Measurements from ENCODE around the gene ROR2.
"Not testable (repeated sequence)": the region's sequence is repeated elsewhere in the genome, so short reads cannot be mapped to it uniquely, and the experiment has no call there.

ROR2 gene

GRCh38 chr9:91809581-91810285, 140.3 kb downstream of the ROR2 start:
- FAIRE-seq (no peak), DNase-seq (ENCODE audit: extremely low spot score, insufficient read length, low read depth) (no peak)

DNA sequence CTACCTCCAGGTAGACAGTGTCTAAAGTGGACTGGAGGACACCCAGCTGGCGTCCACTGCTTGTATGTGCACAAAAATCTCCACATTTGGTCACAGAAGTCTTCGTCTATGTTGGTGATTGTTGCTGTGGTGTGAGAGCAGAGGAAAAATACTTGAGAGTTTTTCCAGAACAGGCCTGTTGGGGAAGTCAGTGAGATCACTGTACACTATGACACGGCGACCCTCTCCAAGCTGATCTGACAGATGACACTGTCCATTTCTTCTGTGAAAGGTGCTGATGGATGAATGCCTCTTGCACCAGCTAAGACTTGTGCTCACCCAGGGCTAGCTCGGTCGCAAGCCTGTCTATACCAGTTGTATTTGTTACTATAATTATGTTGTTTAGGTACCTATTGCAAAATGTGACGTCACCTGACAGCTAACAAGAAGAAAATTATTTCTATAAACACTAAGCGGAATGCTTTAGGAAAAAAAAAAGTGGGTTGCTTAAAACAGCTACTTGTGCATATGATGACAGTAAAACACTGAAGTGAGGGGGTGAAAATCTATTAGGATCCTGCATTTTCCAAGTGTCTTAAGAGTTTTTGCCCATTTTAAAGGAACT, 142.3 kb downstream of the ROR2 start:
- no peak for FAIRE-seq
- no peak for DNase-seq (ENCODE audit: extremely low spot score, insufficient read length, low read depth)

DNA sequence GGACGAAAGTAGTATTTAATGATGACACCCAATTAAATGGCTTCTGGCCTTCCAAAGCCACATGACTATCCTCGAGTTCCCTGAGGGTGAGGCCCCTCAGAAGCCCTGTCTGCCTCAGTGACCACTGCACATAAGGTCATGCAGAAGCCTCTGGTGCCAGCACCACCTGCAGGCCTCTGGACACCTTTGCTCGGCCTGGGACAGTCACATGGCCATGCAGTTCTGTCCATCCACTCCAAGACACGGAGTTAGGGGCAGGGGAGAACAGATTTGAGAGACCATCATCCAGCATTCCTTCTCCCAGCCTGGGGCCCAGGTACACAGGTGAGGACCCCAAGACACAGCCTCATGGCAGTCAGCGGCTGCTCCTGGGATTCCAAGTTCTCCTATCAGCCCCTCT, 145.0 kb downstream of the ROR2 start:
- no peak for DNase-seq (ENCODE audit: extremely low spot score, insufficient read length, low read depth)
- no peak for FAIRE-seq

DNA sequence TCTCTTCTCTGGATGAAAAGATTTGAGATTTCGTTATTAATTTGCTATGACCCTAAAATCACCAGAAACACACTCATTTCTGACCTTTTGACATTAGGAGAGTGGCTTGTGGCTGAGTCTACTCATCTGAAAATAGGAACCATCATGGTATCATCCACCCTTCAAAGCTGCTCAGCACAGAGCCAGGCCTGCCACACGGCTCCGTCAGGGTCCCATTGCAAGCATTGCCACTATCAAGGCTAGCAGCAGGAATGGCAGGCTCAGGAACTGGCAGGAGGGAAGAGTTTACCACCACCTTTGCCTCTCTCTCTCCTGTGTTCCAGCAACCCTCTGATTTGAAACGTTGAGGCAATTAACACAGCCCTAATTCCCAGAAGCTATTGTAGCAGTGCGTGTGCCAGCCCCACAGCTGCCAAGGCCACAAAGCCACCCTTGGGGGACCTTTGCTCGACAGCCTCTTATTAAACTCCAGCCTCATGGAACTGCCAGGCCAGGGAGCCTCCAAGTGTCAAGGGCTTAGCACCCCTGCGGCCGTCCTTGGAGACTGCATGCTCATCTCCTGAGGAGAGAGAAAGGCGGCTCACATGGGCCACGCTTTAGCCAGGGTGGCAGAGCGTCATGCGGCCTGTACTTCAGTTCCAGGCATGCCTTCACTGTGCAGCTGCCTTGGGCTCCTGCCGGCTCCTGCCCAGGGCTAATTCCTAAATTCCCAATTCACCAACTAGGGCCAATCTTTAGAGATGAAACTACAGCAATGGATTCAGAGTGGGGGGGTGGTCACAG, 145.9 kb downstream of the ROR2 start:
- no peak for DNase-seq (ENCODE audit: extremely low spot score, insufficient read length, low read depth)
- no peak for FAIRE-seq

DNA sequence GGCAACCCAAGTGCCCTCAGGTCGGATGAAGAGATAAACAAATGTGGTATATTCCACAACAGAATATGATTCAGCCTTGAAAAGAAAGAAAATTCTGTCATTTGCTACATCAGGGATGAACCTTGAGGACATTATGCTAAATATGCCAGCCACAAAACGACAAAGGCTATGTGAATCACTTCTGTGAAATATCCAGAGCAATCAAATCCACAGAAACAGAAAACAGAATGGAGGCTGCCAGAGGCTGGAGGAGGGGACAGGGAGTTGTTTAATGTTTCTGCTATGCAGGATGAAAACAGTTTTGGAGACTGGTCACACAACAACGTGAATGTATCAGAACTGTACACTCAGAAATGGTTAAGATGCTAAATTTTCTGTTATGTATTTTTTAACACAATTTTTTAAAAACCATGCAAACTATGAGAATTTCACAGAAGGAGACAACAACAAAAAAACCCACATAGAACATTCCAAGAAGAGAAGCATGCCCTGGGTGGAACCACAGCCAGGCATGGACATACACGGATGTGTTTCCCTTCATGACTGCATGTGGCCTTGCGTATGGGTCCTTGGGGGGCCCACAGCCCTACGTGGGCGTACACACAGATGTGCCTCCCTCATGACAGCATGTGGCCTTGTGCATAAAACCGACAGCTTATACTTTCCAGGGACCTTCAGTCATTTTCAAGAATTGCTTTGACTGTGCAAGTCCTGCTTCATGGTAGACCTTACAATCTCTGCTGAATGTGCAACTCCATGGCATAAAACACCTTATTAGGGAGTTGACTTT, 146.7 kb downstream of the ROR2 start:
- no peak for FAIRE-seq
- no peak for DNase-seq (ENCODE audit: extremely low spot score, insufficient read length, low read depth)

- no peak for FAIRE-seq
Observed at GRCh38 chr9:91802391-91802790, 147.6 kb downstream of the ROR2 start.

DNA sequence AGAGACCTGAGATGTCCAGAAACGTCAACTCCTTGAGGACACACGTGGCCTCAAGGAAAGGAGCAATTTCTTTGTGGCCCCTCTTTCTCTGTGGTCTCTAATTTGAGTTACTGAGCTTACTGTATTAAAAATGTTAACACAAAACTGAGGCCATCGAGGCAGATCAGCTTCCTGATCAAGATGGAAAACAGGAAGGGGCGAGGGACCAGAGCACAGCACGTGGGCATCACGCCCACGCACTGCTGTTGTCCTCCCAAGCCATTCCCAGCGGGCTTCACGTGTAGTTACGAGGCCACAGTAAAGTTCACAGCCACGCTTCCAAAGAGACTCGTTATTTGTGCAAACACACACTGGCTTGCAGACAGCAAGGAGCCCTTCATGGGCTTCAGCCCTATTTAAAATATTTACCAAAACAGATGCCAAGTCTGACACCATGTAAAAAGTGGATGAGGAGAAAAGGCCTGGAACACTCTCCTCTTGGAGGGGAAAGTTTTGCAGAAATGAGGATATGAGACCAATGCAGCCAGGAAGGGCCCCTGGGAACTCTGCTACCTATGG, 149.5 kb downstream of the ROR2 start:
- FAIRE-seq: no peak
- DNase-seq (ENCODE audit: extremely low spot score, insufficient read length, low read depth): no peak

More at GRCh38 chr9:91802391-91802790, 147.6 kb downstream of the ROR2 start:
- no peak for DNase-seq (ENCODE audit: extremely low spot score, insufficient read length, low read depth)

GRCh38 chr9:91799113-91799744, 150.8 kb downstream of the ROR2 start:
- no peak for DNase-seq (ENCODE audit: extremely low spot score, insufficient read length, low read depth)
- FAIRE-seq: no peak

DNA sequence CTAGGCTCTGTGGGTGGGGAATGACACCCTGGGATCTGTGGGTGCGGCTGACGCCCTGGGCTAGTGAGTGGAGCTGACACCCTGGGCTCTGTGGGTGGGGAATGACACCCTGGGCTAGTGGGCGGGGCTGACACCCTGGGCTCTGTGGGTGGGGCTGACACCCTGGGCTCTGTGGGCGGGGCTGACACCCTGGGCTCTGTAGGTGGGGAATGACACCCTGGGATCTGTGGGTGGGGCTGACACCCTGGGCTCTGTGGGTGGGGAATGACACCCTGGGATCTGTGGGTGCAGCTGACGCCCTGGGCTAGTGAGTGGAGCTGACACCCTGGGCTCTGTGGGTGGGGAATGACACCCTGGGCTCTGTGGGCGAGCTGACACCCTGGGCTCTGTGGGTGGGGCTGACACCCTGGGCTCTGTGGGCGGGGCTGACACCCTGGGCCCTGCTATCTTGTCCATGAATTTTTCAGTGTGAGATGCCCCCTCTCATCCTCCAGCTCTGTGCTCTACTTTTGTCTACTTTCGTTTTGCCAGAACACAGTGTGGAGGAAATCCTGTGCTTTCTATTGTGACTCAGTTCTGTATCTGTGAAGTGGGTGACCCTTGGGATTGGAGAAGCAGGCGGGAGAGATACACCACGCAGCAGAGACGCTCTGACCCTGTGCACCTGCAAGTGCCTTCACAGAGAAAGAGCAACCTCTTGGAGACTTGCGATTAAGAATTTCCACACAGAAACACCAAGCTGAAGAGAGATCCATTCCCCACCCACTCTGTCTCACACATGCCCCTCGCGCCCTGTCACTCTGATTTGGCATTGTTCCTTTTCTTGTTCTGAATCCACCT, 151.5 kb downstream of the ROR2 start:
- DNase-seq (ENCODE audit: extremely low spot score, insufficient read length, low read depth); FAIRE-seq: not testable (repeated sequence)

DNA sequence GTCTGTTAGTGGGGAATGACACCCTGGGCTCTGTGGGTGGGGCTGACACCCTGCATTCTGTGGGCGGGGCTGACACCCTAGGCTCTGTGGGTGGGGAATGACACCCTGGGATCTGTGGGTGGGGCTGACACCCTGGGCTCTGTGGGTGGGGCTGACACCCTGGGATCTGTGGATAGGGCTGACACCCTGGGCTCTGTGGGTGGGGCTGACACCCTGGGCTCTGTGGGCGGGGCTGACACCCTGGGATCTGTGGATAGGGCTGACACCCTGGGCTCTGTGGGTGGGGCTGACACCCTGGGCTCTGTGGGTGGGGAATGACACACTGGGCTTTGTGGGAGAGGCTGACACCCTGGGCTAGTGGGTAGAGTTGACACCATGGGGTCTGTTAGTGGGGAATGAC, 152.5 kb downstream of the ROR2 start:
- FAIRE-seq; DNase-seq (ENCODE audit: extremely low spot score, insufficient read length, low read depth): not testable (repeated sequence)

DNA sequence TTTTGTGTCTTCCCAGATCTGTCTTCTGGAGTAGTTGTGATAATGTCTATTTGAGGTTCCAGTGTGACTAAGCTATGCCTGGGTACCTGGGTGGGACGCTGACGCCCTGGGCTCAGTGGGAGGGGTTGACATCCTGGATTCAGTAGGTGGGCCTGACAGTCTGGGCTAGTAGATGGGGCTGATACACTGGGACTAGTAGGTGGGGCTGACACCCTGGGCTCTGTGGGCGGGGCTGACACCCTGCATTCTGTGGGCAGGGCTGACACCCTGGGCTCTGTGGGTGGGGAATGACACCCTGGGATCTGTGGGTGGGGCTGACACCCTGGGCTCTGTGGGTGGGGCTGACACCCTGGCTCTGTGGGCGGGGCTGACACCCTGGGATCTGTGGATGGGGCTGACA, 153.5 kb downstream of the ROR2 start:
- not testable (repeated sequence) for FAIRE-seq; DNase-seq (ENCODE audit: extremely low spot score, insufficient read length, low read depth)

GRCh38 chr9:91795598-91796241, 154.3 kb downstream of the ROR2 start:
- FAIRE-seq (no peak), DNase-seq (ENCODE audit: extremely low spot score, insufficient read length, low read depth) (no peak)

- FAIRE-seq; DNase-seq (ENCODE audit: extremely low spot score, insufficient read length, low read depth): not testable (repeated sequence)
Observed at GRCh38 chr9:91793371-91793770, 156.7 kb downstream of the ROR2 start.

DNA sequence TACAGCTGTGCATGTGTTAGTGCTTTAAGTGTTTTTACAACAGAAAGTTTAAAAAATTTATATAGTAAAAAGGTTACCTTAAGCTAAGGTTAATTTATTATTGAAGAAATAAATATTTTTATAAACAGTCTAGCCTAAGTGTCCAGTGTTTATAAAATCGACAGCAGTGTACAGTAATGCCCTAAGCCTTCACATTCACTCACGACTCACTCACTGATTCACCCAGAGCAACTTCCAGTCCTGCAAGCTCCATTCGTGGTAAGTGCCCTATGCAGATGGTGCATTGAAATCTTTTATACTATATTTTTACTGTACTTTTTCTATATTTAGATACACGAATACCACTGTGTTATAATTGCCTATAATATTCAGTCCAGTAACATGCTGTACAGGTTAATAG, 159.1 kb downstream of the ROR2 start:
- no peak for FAIRE-seq
- DNase-seq (ENCODE audit: extremely low spot score, insufficient read length, low read depth): no peak

DNA sequence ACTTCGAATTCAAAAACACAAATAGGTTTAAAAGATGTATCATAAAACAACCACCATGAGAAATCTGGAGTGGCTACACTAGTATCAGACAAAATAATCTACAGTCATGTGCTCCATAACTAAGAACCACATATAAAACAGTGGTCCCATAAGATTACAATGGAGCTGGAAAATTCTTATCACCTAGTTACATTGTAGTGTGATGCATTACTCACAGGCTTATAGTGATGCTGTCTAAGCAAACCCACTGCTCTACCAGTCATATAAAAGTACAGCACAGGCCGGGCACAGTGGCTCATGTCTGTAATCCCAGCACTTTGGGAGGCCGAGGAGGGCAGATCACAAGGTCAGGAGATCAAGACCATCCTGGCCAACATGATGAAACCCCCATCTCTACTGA, 160.1 kb downstream of the ROR2 start:
- DNase-seq (ENCODE audit: extremely low spot score, insufficient read length, low read depth) (no peak), FAIRE-seq (no peak)

- FAIRE-seq (no peak), DNase-seq (ENCODE audit: extremely low spot score, insufficient read length, low read depth) (no peak)
Observed at GRCh38 chr9:91787931-91788330, 162.1 kb downstream of the ROR2 start.

DNA sequence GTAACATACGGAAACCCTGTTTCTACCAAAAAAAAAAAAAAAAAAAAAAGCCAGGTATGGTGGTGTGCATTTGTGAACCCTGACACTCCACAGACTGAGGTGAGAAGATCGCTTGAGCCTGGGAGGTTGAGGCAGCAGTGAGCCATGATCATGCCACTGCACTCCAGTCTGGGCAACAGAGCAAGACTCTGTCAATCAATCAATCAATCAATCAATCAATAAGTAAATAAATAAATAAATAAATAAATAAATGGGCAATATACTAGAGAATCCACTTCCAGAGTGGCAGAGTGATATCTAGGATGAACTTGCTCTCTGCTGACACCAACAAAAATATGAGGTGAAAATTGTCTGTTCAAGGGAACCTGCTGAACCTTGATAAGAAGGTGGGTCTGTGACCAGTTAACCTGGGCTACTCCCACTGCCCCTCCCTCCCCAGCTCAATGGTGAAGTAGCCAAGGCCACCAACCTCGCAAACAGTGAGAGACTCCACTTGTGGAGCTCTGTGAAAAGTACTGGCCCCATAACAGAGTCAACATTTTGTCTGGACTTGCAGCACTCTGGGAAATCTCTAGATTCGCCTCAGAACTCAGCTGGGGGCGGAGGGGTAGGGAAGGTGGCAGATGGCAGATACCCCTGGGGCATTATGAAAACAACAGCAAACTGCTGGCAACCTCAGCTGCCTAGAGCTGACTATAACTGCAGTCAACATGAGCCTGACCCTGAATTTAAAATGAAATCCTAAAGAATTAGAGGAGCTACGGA, 163.7 kb downstream of the ROR2 start:
- FAIRE-seq: no peak

DNA sequence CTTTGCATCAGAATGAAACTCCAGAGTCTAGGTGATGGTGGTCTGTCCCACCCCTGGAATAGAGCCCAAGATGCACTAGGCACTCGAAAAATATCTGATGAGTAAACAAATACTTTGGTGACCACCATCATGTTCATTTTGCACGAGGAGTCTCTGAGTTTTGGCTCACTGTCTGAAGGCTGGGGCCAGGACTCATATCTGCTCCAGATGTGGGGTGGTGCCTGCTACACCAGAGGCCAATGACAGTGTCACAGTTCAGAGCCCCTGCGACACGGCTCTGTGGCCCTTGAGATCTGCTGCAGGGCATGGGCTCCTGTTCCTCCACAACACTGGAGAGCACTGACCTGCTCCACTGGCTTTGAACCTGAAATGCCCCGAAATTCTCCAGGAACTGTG, 164.6 kb downstream of the ROR2 start:
- DNase-seq (ENCODE audit: extremely low spot score, insufficient read length, low read depth) (no peak), FAIRE-seq (no peak)

More for the DNA sequence above, 163.7 kb downstream of the ROR2 start:
- DNase-seq (ENCODE audit: extremely low spot score, insufficient read length, low read depth): no peak
